HEK293T (cell line): ENCODE data around the gene PEX10.

Experiments
- ARNT ChIP-seq: fragments of 450-650 bp; IDR thresholded peaks from 2 replicates; pipeline ENCODE4 v1.6.1; 2017; ENCODE audit warnings: mild to moderate bottlenecking
- CTBP1 ChIP-seq: fragments of 450-650 bp; IDR thresholded peaks from 2 replicates; pipeline ENCODE4 v1.6.1; 2016; ENCODE audit warnings: borderline replicate concordance
- ELF4 ChIP-seq: fragments of 450-650 bp; IDR thresholded peaks from 2 replicates; pipeline ENCODE4 v1.6.1; 2017; ENCODE audit warnings: antibody characterized with exemption
- FOXK2 ChIP-seq: fragments of 450-650 bp; IDR thresholded peaks from 2 replicates; pipeline ENCODE4 v1.6.1; 2016; ENCODE audit warnings: mild to moderate bottlenecking
- HDGF ChIP-seq: fragments of 450-650 bp; IDR thresholded peaks from 2 replicates; pipeline ENCODE4 v1.6.1; 2017; ENCODE audit warnings: antibody characterized with exemption, borderline replicate concordance
- NFRKB ChIP-seq: fragments of 450-650 bp; IDR thresholded peaks from 2 replicates; pipeline ENCODE4 v1.6.1; 2016; ENCODE audit warnings: mild to moderate bottlenecking, moderate library complexity
- SP1 ChIP-seq: fragments of 450-650 bp; IDR thresholded peaks from 2 replicates; pipeline ENCODE4 v1.6.1; 2017
- SUZ12 ChIP-seq: fragments of 450-650 bp; IDR thresholded peaks from 2 replicates; pipeline ENCODE4 v1.6.1; 2016; ENCODE audit warnings: mild to moderate bottlenecking

GRCh38 chr1:2446394-2446793 lies 34.0 kb upstream of the PEX10 start:
- no peak for TF ChIP-seq CTBP1
- TF ChIP-seq SUZ12: no peak
- no peak for TF ChIP-seq NFRKB
- TF ChIP-seq ELF4: no peak
- TF ChIP-seq HDGF: no peak
- TF ChIP-seq FOXK2: no peak
- no peak for TF ChIP-seq SP1
- TF ChIP-seq ARNT: no peak
